Measurements from ENCODE around the gene GCLM. TPM values are rescaled to one million over a fixed set of nuclear protein-coding genes. Genes with fewer than 3 reads are reported as not detected.

The GCLM gene
- total RNA-seq, 1 experiment from 2014 or later = 33.7 TPM

DNA sequence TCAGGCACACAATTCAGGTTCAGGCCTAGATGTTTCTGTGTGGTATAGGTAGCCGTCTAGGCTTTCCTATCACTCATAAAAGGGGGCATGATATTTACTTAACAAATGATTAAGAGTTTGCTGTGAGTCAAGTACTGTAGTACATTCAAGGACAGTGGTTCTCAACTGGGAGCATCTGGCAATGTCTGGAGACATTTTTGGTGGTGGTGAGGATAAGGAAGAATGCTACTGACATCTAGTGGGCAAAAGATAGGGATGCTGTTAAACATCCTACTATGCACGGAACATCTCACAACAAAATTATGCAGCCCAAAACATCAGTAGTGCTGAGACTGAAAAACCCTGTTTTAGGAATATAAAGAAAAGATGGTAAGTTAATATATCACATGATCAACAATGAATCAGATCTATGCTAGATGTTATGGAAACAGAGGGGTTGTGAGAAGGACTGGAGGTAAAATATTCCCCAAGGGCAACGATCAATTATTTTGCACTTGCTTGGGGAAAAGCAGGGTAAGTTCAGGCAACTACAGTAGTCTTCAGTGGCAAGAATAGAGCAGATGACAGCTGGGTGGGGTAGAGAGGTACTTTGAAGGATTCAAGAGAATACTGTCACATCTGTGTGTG, 35.1 kb downstream of the GCLM start:
- peak; percentile 71 for TF ChIP-seq CTCF (IDR thresholded peaks at IDR 0.05)
- TF ChIP-seq REST (IDR thresholded peaks at IDR 0.05; ENCODE audit: insufficient read depth in 1 of 2, low read depth in 2 of 2, low read length in 1 of 2) = no peak
- Histone ChIP-seq H3K4me1 (ENCODE audit: control insufficient read depth, insufficient read depth, low read length) (peaks cover 21% of the 10 kb centered on the region), H3K9me3 (ENCODE audit: control insufficient read depth, insufficient read depth, low read depth, low read length) (no peaks in the 10 kb centered on the region), H3K4me3 (ENCODE audit: low read depth in 2 of 2, low read length in 2 of 2) (no peak overlapping the region), H3K36me3 (ENCODE audit: control insufficient read depth, insufficient read depth, low read length) (peaks cover 59% of the 10 kb centered on the region), H3K27me3 (ENCODE audit: control insufficient read depth, insufficient read depth, low read length) (no peaks in the 10 kb centered on the region), H3K27ac (ENCODE audit: low read length) (no peak overlapping the region)
- in situ Hi-C loops (cut with HindIII; ENCODE audit: low pct_unique_long_range_greater_than_20kb, low sequenced_read_pairs) (no loop called here), intact Hi-C loops (cut with micrococcal nuclease; ENCODE audit: unreplicated experiment) (no loop called here)
- DNase-seq (ENCODE audit: low read depth, low spot score) = peak; percentile 13
- ChIA-PET CTCF (no interaction called here), POLR2A (no interaction called here)
- peak; percentile 67; the same call in 1 of the 2 replicates for ATAC-seq
- BruUV-seq (replicated peaks) = no TSS peak

- POLR2A ChIA-PET = no interaction called here
- no peak overlapping the region for H3K4me3 ChIP-seq (ENCODE audit: low read depth in 2 of 2, low read length in 2 of 2)
- H3K9me3 ChIP-seq (ENCODE audit: control insufficient read depth, insufficient read depth, low read depth, low read length) = no peaks in the 10 kb centered on the region
- TF ChIP-seq POLR2AphosphoS5 (IDR thresholded peaks at IDR 0.05; ENCODE audit: low read depth, low read length) (no peak), CTCF (IDR thresholded peaks at IDR 0.05) (no peak), REST (IDR thresholded peaks at IDR 0.05; ENCODE audit: insufficient read depth in 1 of 2, low read depth in 2 of 2, low read length in 1 of 2) (no peak), TCF7L2 (IDR thresholded peaks at IDR 0.05; ENCODE audit: low read depth, low read length) (no peak), SIN3A (IDR thresholded peaks at IDR 0.05; ENCODE audit: borderline replicate concordance, insufficient read depth, low read depth, low read length) (no peak)
- H3K27ac ChIP-seq (ENCODE audit: low read length) = no peak overlapping the region
- no TSS peak for BruUV-seq (replicated peaks)
- DNase-seq (ENCODE audit: low read depth, low spot score) (no peak), ATAC-seq (no peak)
- in situ Hi-C loops (cut with HindIII; ENCODE audit: low pct_unique_long_range_greater_than_20kb, low sequenced_read_pairs) = no loop called here
- CTCF ChIA-PET = no interaction called here
- intact Hi-C loops (cut with micrococcal nuclease; ENCODE audit: unreplicated experiment) = no loop called here
- peaks cover 44% of the 10 kb centered on the region for H3K36me3 ChIP-seq (ENCODE audit: control insufficient read depth, insufficient read depth, low read length)
- no peaks in the 10 kb centered on the region for H3K27me3 ChIP-seq (ENCODE audit: control insufficient read depth, insufficient read depth, low read length)
- peaks cover 5% of the 10 kb centered on the region for H3K4me1 ChIP-seq (ENCODE audit: control insufficient read depth, insufficient read depth, low read length)
Observed at GRCh38 chr1:93871366-93871765, 37.9 kb downstream of the GCLM start.
